GM19238 (cell line): ENCODE data around the gene DDX27.

Experiments used
- DNase-seq: peaks from one replicate; pipeline ENCODE4 v3.0.0; 2011; ENCODE audit warnings: low spot score; ENCODE audit not compliant: insufficient read length

Gene DDX27

DNA sequence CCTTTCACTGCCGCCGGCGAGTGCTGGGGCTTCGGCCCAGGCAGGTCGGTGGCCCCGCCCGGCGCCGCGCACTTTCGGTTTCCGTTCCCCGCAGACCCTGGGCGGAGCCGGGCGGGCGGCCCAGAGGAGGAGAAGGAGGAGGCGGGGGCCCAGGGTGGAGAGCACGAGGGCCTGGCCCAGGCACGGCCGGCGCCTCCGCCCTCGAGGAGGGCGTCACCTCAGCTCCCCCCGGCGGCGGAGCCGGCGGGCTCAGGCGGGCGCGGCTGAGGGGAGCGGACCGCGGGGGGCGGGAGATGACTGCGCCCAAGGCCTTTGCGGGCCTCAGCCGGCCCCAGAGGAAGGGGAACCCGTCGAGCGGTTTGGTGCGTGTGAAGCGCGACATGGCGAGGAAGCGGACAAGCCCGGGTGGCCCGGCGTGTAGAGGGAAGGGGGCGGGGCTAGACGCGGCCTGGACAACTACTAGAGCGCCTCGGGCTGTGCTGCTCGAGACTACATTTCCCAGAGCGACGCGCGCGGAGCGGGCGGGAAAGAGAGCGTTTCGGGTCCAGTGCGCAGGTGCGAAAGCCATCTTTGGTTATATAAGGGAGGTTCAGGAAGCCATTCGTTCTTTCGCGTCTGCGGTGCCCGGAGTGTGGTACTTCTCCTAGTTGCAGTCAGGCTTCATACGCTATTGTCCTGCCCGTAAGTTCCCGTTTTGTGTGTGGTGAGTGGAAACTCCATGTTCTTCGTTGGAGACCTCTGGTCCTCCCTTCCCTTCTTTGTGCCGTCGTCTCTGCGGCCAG lies 59.0 kb downstream of the DDX27 start, which contains the start of gene ZNFX1:
ZNFX1 (minus strand) TSS at position 22 of the 782 bp plus-strand sequence. CDS start 2,218 bp downstream, outside the sequence.
- DNase-seq = peak; percentile 89

DNA sequence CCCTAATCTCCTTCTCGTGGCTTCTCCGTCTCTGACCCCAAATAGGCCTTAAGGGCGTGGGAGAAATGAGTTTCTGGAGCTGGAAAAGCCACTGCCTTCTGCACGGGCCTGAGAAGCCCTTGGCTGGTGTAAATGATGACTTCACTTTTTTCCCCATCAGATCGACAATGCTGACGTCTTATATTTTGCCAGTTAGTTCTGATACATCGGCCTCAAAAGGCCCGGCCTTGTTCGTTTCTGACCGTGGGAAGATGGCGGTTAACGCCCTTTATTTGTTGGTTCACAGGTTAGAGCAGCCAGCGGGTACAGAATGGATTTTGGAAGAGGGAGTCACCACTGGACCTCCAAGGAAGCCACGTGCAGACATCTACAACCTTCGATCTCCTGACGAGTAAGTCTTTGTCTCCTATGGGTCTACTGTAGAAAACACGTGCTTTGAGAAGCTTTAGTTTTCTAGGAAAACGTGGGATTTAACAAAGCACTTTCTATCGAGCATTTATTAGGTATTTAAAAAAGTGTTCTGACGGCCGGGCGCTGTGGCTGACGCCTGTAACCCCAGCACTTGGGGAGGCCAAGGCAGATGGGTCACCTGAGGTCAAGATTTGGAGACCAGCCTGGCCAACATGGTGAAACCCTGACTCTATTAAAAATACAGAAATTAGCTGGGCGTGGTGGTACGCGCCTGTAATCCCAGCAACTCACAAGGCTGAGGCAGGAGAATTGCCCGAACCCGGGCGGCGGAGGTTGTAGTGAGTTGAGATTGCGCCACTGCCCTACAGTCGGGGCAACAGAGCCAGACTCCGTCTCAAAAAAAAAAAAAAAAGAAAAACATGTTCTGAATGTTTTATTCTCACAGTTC lies 59.8 kb downstream of the DDX27 start:
- DNase-seq = no peak

DNA sequence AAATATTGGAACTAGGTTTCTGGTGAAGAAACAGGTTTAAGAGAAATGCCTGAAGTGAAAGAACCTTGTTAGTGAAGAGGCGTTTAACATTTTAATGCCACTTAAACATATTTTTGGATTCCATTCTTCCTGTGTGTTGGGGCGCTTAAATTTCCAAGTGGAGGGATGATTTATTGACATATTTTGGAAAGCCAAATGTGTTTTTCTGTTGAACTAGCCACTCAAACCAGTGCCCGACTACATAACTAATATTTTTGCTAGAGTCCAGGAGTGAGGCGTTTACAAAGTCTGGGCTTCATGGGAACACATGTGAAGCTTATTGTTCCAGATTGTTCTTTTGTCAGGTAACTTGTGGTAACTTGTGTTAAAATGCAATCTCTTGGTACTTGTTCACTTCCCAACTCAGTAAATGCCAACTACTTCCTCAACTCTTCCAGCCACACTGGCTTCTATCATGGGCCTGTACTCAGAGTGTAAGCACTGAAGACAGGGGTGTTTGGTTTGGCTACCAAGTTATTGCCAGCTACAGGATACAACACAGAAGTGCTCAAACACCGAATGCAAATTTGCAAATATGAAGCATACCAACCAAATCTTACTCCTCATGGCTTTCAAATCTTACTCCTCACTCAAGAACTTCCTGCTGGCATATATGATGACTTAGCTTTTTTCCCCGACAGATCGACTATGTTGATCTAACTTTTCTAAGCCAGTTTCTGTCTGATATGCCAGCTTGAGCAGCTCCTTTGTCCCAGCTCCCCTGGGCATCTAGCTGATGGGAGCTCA lies 60.7 kb downstream of the DDX27 start:
- DNase-seq = no peak

DNA sequence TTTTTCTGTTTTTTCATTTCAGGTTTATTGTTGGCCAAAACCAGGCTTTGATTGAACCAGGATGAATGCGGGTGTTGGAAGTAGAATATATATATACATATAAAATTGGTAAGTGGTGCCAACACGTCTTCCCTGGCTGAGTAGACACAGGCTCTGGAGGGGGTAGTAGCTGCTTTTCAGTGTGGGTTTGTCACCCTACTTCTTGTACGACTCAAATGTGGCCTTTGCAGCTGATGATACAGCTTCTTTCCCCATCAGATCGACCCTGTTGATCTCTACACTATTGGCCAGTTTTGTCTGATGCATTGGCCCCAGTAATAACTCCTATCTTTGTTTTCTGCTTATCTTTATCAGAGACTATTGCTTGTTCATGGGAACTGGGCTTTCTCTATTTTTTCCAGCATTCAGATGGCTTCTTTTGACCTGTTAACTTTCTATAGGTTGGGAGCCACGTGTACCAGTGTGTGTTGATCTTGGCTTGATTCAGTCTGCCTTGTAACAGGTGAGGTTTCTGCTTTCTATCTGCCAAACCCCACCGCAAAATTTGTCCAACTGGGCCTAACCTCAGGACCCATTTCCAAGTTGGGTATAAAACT lies 61.3 kb downstream of the DDX27 start:
- DNase-seq = no peak

DNA sequence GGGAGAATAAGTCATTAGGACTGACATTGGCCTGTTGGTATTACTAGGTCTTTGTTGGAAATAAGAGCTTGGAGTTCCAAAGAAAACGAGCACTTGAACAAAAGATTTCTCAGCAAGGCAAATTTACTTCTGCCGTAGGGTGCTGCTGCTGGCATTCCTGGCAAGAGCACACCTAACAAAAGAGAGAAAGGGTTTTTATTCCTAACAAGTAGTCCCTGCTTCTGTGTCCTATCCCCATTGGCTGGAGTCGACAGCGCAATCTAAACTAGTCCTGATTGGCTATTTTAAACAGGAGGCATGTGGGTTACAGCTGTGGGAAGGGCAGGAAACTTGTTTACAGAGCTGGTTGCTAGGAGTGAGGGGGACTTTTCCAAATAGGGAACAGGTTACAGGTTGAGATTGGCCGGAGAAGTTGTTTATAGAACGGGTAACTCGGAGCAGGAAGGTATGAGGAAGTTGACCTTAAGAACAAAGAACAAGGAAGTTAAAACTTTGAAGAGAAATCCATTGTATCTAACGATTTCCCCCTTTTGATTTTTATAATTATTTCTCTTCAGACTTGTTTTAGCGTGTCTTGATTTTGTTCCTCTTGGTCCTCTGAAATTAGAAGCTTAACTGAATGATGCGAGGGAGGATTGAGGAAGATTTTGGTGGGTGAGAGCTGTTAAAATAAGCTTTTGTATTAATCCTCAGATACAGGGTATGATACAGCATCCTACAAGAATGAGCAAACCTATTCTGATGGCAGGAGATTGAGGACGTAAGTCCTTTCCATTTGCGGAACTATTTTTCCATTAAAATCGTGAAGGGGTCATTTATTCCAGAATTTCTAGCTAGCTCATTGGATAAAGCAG lies 62.1 kb downstream of the DDX27 start:
- no peak for DNase-seq

DNA sequence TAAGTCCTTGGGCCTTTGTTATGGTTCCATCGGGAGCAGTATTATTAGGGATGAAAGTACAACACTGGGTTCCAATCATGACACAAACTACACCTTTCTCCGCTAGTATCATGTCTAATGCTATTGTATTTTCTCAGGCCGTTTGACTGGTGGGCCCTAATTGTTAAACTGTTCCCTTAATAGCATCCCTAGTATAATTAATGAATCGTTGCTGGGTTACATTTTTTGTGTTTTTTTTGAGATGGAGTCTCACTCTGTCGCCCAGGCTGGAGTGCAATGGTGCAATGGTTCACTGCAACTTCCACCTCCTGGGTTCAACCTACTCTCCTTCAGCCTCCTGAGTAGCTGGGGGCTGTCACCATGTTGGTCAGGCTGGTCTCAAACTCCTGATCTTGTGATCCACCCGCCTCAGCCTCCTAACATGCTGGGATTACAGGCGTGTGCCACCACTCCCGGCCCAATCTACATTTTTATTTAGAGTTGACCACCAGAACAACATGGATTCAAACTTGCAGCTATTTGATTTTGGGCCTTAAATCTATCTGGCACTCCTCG lies 62.8 kb downstream of the DDX27 start:
- no peak for DNase-seq

DNA sequence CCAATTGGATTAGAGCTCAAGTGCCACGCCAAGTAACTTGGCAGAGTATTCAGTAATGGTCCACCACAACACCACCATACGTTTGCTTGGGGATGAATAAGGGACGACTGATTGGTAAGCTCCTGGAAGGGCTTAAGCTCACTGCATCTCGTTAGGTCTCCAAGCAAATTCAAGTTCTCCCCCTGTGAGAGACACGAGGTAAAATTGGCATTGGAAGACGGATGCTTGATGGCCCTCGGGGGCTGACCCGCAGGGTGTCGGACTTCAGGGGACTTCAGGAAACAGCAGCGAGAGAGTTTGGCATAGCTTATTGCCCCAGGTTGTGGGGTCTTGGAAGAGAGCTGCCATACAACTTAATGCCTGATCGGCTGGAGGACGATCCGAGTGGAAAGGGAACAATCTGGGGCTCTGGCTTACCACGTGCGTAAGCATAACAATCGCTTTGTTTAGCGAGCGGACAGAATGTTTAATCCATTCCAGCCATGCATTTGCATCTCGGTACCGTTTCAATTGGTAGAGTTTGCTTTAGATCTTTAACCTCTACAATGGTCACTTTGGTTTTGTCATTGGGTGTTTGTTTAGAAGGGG lies 63.5 kb downstream of the DDX27 start:
- DNase-seq = no peak

DNA sequence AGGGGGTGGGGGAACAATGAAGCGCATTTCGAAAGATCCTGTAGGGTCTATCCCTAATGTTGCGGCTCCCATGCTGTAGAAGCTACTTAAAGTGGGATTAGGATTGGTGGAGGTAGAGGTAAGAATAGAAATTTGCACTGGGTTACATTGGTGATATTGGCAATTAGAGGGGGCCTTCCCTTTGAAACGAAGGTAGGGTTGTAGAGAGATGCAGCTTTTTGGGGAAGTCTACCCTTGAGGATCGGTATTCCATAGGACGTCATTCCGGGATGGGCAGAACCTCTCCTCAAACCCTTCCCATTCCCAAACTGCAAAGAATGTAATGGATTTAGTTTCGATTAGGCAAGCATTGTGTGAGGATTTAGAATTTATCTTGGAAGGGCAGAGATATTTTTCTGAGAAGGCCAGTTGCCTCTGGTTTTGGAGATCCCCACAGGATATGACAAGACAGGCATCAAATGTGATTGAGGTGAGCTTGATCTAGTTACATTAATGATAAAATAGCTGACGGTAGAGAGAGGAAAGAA lies 64.0 kb downstream of the DDX27 start:
- DNase-seq = no peak

DNA sequence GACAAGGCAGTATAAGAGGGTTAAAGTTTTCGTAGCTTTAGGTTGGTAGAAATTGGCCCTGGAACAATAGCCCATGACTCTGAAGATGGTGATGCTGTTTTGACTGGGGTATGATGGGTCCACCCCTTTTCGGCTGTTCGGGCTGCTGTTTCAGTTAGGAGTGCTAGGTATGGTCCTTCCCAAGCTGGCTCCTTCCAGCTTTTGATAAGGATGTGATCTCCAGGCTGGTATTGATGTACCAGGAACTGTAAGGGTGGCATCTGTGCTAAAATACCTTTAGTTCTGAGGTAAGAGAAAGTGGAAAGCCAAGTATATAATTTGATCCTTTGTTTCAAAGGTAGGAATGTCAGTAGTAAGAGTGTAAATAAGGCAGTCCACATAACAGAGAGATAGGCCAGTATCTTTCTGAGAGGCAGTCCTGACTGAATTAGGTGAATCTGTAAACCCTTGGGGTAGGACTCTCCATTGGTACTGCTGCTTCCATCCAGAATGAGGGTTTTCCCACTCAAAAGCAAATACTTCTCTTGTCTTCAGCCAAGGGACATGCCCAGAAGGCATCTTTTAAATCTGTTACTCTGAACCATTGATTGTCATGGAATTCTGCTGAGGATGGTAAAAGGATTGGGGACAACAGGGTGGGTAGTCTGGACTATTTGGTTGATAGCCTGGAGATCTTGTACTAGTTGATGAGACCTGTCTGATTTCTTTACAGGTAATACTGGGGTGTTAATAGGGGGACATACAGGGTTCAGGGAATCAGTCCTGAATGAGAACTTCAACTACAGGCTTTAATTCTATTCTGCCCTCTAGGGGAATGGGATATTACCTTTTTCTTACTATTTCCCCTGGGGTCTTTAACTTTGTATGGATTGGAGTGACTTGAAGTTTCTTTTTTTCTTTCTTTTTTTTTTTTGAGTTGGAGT lies 64.7 kb downstream of the DDX27 start:
- no peak for DNase-seq

DNA sequence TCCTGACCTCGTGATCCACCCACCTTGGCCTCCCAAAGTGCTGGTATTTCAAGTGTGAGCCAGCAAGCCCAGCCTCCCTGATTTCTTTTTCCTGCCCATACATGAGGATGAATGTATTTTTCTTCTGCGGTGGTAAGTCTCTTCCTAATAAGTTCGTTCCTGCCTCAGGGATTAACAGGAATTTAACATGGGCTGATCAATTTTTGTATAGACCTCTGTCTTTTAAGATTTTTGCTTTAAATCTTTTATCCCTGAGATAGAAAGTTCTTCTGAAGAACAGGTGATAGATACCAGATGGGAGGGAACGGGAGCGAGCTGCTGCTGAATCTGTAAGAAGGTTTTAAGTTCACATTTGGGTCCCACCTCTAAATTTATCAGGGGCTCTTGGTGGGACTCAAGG lies 65.6 kb downstream of the DDX27 start:
- no peak for DNase-seq

DNA sequence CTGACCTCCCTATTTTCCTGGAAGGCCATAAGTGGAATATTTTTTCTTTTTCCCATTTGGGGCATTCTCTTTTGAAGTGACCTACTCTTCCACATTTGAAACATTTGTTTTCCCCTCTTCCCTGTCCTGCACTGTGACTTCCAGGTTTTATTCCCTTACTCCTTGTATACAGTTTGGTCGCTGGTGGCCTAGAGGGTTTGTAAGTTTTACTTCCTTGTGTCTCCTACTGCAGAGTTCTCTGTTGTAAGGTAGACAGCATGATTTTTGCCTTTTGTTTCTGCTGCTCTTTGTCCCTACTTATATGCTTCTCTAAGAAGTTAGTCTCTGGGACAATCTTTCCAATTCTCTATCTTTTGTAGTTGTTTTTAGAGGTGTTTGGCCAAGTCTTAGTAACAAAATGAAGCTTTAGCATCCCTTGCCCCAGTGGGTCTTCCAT lies 66.0 kb downstream of the DDX27 start:
- DNase-seq = no peak

DNA sequence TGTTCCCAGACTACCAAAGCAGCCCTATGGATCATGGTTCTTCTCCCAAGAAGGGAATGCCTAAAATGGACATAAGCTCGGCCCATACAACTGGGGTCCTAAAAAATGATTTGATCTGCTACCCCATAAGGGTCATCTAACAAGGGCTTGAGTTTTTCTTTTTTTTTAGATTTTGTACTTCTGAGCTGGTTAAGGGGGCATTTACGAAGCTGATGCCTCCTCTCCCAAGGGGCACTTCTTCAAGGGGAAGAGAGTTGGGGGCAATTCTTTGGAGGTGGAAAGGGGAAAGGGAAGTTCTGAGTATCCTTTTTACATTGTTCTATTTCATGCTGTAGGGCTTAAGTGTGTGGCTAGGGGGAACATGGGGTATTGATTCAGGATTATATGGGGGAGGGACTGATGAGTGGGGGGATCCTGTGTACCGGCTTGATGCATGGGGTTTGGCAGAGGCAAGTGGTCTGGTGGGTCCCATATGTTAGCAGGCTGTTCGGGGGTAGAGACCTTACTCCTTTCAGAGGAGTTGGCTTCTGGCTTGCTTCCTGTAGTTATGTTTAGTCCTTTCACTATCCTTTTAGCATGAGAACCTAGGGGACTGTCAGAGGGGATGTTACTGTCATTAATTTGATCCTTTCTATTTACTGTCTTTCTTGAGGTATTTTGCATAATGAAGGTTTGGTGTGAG lies 66.7 kb downstream of the DDX27 start:
- no peak for DNase-seq

DNA sequence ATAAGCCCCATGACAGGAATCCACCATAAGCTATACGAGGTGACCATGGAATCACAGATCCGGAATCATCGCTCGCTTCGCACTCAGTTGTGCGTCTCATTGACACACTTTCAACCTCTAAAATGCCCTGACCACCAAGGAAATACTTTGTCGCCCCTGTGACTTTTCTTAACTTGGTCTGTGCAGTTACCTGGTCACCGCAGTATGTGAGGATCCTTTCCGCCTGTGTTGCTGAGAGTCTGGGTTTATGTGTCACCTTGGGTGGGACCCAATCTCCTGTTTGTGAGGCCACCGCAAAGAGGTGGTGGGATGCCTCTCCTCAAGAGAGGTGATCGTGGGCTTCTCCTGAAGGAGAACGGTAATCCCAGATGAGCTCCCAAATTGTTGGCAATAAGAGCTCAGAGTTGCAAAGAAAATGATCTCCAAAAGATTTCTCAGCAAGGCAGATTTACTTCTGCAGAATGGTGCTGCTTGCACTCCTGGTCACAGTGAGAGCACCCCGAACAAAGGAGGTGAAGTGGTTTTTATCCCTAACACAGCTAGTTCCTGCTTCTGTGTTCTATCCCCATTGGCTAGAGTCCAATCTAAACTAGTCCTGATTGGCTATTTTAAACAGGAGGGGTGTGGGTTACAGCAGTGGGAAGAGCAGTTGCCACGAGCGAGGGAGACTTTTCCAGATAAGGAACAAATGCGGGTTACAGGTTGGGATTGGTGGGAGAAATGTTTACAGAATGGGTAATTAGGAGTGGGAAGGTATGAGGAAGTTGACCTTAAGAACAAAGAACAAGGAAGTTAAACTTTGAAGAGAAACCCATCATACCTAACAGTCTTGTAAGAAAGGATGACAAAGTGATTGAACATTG lies 67.7 kb downstream of the DDX27 start:
- DNase-seq = no peak

DNA sequence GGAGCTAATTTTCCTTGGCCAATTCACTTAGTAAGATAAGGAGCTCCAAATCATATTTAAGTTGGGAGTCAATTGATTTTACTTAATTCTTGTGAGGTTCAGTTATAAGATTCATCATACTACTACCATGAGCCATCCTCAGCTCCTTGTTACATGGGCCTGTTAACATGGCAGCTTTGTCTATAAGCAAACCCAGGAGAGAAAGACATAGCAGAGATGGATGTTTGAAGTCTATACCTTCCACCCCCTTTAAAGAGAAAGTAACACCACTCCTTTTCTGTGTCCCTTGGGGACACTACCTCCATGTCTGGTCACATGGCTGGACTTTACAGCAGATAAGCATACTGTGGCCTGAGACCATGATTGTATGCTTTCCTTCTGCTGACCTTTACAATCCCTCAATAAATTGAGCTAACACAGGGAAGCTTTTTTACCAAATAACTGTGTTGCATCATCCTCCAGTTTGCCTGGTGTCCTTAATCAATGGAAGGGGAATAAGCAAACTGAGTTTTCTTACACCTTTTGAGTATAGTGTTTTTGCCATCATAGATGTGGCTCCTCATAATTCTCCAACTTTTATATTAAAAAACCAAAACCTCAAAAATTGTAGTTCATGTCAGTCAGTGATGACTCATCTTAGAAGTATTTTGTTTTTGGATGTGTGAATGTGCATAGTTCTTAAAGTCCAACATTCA lies 68.5 kb downstream of the DDX27 start:
- no peak for DNase-seq

DNA sequence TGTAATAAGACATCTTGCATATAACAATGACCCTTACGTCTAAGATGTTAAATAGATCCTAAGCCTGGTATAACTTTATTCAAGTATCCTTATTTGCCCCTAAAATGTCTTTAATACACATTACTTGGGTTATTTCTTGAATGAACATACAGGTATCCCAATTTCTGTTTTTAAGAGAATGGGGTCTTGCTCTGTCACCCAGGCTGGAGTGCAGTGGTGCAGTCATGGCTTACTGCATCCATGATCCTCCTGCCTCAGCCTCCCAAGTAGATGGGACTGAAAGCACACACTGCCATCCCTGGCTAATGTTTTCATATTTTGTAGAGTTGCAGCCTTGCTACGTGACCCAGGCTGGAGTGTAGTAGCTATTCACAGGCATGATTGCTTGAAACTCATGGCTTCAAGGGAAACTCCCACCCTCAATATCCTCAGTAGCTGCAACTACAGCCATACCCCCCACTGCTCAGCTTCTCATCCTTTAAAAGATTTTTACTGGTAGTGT lies 69.1 kb downstream of the DDX27 start:
- DNase-seq = no peak
